Stimulated activated effector memory CD8-positive, alpha-beta T cell treated with anti-CD3 and anti-CD28 coated beads, Interleukin-12 subunit alpha, Interleukin-12 subunit beta, amount 100 ng/mL, for 72 hours (primary cell): Measurements from ENCODE around the gene HCCS.

Source experiments
- ATAC-seq: fragments of 150-1000 bp; cut with Tn5 transposase; 2 replicates; pipeline ENCODE4 v1.10.0; 2021
- DNase-seq, 2 donors: peaks; one replicate each; pipeline ENCODE4 v3.0.0; 2021 to 2022; ENCODE audit warnings: low spot score in 2 of 2
- H3K27ac Mint-ChIP-seq: one replicate; pipeline ENCODE4 v1.8.0; 2022; ENCODE audit warnings: mild to moderate bottlenecking, mixed read lengths
- H3K36me3 Mint-ChIP-seq: one replicate; pipeline ENCODE4 v1.8.0; 2022; ENCODE audit warnings: mild to moderate bottlenecking, mixed read lengths
- H3K4me1 Mint-ChIP-seq: one replicate; pipeline ENCODE4 v1.8.0; 2022; ENCODE audit warnings: mixed read lengths
- H3K4me3 Mint-ChIP-seq: one replicate; pipeline ENCODE4 v1.8.0; 2022; ENCODE audit warnings: mild to moderate bottlenecking, mixed read lengths
- H3K9me3 Mint-ChIP-seq: one replicate; pipeline ENCODE4 v1.8.0; 2022; ENCODE audit warnings: mixed read lengths

HCCS gene

DNA sequence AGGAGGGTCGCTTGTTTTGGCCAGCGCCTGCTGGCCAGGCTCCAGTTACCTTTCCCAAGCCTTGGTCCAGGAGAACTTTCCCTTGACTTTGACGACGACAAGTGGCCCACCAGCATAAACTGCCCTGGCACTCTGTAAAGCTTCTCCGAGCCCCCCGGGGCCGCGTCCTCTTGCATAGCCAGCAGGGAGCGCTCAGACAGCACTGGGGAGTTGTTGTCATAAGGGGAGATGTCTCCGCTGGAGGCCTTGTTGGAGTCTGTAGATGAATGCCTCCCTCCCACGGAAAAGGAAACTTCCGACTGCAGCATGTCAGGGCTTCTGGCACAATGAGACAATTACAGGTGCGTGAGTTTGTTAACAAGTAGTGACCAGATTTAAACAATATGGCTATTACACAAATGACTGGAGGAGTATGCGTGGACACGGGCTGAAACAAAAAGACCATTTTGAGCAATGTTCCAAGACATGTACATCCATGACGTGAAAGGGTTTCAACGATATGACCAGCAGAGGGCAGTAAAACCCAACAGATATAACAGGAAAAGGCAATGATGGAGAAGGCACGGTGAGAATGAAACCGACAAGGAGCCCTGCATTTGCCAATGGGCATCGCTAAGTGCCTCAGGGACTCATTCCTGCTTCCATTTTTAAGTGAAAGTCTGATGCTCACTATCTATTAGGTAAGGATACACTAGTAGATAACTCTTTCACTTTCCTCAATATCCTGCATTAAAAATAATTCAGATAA is 33.0 kb downstream of the HCCS start:
- DNase-seq (peak; percentile 22 to 58), ATAC-seq (peak; percentile 74)
- Mint-ChIP-seq H3K4me1 (no peaks in the 10 kb centered on the region), H3K27ac (no peak overlapping the region), H3K9me3 (no peaks in the 10 kb centered on the region), H3K4me3 (no peak overlapping the region), H3K36me3 (no peaks in the 10 kb centered on the region)

DNA sequence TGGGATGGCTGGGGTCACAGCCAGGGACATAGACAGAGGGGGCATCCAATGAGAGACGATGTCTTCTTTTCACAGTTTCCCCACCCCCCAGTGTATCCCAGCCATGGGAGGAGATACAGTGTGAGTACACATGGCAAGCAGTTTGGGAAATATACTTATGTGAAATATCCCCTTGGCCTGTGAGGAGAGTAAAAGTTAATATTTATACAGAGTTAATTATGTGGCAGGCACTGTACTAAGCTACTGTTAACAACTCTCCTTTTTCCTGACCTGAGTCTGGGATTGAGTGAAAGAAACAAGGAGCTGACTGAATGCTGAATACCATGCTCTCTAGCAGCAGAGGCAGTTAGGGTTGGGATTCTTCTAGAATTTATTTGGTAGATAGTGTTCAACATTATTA is 35.3 kb downstream of the HCCS start:
- Mint-ChIP-seq H3K4me1 (no peaks in the 10 kb centered on the region), H3K27ac (no peak overlapping the region), H3K9me3 (no peaks in the 10 kb centered on the region), H3K4me3 (no peak overlapping the region), H3K36me3 (no peaks in the 10 kb centered on the region)
- DNase-seq: no peak
- ATAC-seq: no peak

DNA sequence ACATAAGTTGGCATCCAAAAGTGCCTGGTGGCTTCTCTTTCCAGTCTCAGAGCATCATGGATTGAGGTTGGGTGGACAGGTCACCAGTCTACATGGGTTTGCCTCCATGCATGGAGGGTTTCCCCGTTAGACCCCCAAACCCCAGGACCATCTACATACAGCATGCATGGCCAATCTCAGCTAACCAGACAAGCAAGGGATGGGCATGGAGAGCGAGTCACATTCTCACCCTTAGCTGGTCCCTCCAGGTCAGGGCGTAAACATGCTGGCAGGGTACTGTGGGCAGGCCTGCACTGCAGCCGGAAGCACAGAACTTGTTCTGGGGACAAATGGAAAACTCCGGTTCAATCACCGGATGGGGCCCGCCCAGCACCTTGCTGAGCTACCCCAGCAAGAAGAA is 37.3 kb downstream of the HCCS start:
- no peak overlapping the region for H3K4me3 Mint-ChIP-seq
- no peaks in the 10 kb centered on the region for H3K36me3 Mint-ChIP-seq
- no peaks in the 10 kb centered on the region for H3K4me1 Mint-ChIP-seq
- ATAC-seq: no peak
- H3K27ac Mint-ChIP-seq: no peak overlapping the region
- DNase-seq: no peak
- no peaks in the 10 kb centered on the region for H3K9me3 Mint-ChIP-seq

DNA sequence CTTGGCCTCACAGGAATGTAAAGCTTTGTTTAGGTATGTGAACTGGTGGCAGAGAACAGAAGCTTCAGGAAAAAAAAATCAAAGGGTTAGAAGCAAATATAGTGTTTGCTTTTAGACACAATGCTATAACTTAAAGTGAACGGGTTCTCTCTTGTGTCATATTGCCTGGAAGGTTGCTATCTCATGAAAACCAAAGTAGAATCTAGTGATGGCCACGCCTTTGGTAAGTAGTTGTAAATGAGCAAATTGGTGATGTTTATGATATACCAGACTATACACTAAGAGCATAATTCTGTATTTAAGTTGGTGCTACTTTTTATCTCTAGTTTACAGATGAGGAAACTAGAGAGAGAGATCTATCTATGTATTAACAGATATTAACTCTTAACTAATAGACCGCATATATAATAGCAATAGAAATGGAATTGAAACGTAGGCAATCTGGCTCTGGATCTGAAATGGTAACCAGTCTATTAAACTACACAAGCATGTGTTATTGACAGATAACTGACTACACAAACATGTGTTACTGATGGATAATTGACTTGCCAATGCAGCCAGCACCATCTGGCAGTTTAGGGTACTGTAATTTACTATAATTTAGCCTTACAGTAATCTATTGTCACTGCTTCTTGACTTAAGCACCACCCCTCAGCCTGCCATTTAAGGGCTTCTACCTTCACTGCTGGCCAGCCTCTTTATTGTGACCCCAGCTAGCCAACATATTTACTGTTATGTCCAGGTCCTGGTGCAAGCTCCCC is 40.8 kb downstream of the HCCS start:
- Mint-ChIP-seq H3K4me3 (no peak overlapping the region), H3K36me3 (no peaks in the 10 kb centered on the region), H3K9me3 (no peaks in the 10 kb centered on the region), H3K4me1 (no peaks in the 10 kb centered on the region), H3K27ac (no peak overlapping the region)
- DNase-seq: no peak
- no peak for ATAC-seq

DNA sequence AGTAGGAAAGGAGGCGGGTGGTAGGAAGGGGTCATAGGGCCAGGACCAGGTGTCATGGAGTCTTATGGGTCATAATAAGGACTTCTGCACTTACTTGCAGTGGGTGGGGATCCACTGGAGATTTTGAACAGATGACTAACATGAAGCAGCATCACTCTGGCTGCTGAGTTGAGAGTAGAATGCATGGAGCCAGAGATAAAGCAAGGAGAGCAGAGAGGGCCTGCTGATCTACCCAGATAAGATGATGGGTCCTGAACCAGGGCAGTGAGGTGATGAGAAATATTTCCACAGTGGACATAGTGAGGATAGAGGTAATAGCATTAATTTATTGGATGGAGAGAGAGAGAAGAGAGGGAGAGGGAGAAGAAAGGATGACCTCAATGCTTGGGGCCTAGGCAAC is 48.0 kb downstream of the HCCS start:
- DNase-seq (no peak), ATAC-seq (no peak)
- H3K9me3 Mint-ChIP-seq: no peaks in the 10 kb centered on the region
- no peak overlapping the region for H3K4me3 Mint-ChIP-seq
- no peaks in the 10 kb centered on the region for H3K4me1 Mint-ChIP-seq
- no peak overlapping the region for H3K27ac Mint-ChIP-seq
- H3K36me3 Mint-ChIP-seq: no peaks in the 10 kb centered on the region

DNA sequence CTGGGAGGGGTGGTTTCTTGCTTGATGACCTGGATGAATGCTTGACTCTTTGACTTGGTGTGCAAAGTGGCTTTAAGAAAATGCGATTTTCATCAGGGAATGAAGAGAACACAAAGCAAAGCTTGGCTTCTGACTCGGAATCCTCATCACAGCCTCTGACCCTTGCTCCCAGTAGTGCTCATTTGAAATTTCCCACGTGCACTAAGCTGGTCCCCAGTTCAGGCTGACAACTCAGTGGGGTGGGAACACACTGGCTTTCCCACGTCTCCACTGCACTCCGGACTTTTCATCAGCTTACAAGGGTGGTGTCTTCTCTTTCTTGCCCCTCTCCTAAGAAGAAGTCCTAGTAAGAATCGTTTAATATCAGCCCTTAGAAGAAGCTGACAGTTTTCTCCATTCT is 53.3 kb downstream of the HCCS start:
- DNase-seq: no peak
- Mint-ChIP-seq H3K9me3 (no peaks in the 10 kb centered on the region), H3K4me3 (no peak overlapping the region), H3K36me3 (no peaks in the 10 kb centered on the region), H3K4me1 (no peaks in the 10 kb centered on the region), H3K27ac (no peak overlapping the region)
- ATAC-seq: no peak

DNA sequence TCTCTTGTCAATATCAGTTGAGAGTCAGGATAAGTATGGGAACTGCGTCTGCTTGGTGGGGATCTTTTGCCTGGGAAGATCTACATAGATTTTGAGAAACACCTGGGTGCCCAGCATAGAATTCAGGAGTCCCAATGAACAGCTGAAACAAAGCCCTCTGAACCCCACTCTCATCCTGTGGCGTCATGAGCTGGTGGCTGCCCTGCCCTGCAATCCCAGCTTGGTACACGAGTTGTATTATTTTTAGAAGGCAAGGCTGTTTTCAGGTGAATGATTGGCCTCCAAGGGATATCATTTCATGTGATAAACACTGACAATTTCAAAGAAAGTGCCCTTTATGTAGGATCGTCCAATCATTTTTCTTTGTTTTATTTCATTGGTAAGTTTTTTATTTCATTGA is 60.8 kb downstream of the HCCS start:
- no peaks in the 10 kb centered on the region for H3K36me3 Mint-ChIP-seq
- ATAC-seq: no peak
- H3K9me3 Mint-ChIP-seq: no peaks in the 10 kb centered on the region
- DNase-seq: no peak
- no peaks in the 10 kb centered on the region for H3K4me1 Mint-ChIP-seq
- no peak overlapping the region for H3K4me3 Mint-ChIP-seq
- no peak overlapping the region for H3K27ac Mint-ChIP-seq

DNA sequence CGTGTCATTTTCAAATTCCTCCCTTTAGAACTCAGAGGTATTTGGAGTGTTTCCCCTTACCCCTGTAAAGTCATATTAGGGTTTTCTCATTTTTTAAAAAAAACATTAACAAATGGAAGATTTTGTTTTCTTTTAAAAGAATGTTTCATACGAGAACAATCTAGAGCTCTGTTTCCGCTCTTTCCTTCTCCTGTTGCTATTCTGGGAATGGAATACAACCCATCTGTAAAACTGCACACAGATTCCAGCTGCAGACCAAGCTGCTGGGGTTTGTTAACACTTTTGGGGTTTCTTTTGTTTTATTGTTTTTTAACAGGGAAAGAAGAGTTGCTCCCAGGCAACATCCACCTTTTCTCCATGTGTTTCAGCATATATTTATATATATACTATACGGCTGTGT is 61.3 kb downstream of the HCCS start:
- DNase-seq (no peak), ATAC-seq (no peak)
- Mint-ChIP-seq H3K9me3 (no peaks in the 10 kb centered on the region), H3K4me3 (no peak overlapping the region), H3K4me1 (no peaks in the 10 kb centered on the region), H3K27ac (no peak overlapping the region), H3K36me3 (no peaks in the 10 kb centered on the region)
